Aorta (tissue), 5 donors: ENCODE results near the gene ANP32E. TPM values are rescaled to one million over a fixed set of nuclear protein-coding genes. Genes with fewer than 3 reads are reported as not detected.
"Not testable (repeated sequence)": the region's sequence is repeated elsewhere in the genome, so short reads cannot be mapped to it uniquely, and the experiment has no call there.

Experiments used
- ATAC-seq: fragments of 200-7000 bp; cut with Tn5 transposase; one replicate; pipeline ENCODE4 v1.9.1; 2022; ENCODE audit warnings: moderate library complexity; ENCODE audit not compliant: low FRiP score
- DNase-seq, 2 donors: peaks; one replicate each; pipeline ENCODE4 v3.0.0-alpha.2; 2020
- H3K27ac ChIP-seq, 2 donors: one replicate each; pipeline ENCODE4 v1.5.1; 2013; ENCODE audit warnings: low read length in 2 of 2, mild to moderate bottlenecking in 2 of 2, moderate library complexity in 2 of 2, control low read depth in 1 of 2, inconsistent platforms in 1 of 2, low read depth in 1 of 2
- H3K27me3 ChIP-seq, 2 donors: one replicate each; pipeline ENCODE4 v1.6.1; 2013; ENCODE audit warnings: control low read depth in 1 of 2, low read length in 1 of 2, mild to moderate bottlenecking in 1 of 2, moderate library complexity in 1 of 2; ENCODE audit not compliant: insufficient read depth in 2 of 2, control insufficient read depth in 1 of 2
- H3K36me3 ChIP-seq, 2 donors: one replicate each; pipeline ENCODE4 v1.6.1; 2013; ENCODE audit warnings: control low read depth in 1 of 2, low read length in 1 of 2, mild to moderate bottlenecking in 1 of 2; ENCODE audit not compliant: insufficient read depth in 2 of 2, control insufficient read depth in 1 of 2
- H3K4me1 ChIP-seq, 2 donors: one replicate each; pipeline ENCODE4 v1.6.1; 2013; ENCODE audit warnings: low read length in 2 of 2, control low read depth in 1 of 2, mild to moderate bottlenecking in 1 of 2, moderate library complexity in 1 of 2; ENCODE audit not compliant: insufficient read depth in 2 of 2, control insufficient read depth in 1 of 2
- H3K4me3 ChIP-seq, 2 donors: one replicate each; pipeline ENCODE4 v1.5.1; 2013; ENCODE audit warnings: low read length in 2 of 2, control low read depth in 1 of 2, mild to moderate bottlenecking in 1 of 2
- H3K9me3 ChIP-seq: one replicate; pipeline ENCODE4 v1.6.1; 2013; ENCODE audit warnings: mild to moderate bottlenecking, low read length; ENCODE audit not compliant: control insufficient read depth
- WGBS, 2 donors: extraction: QIAGEN DNeasy Blood & Tissue Kit; methylation state at CpG; one replicate each; pipeline ENCODE4 v1.1.7; 2013; 5-methylcytosine and 5-hydroxymethylcytosine counted together
- intact Hi-C, 2 donors: fragments of 100-400 bp; cut with DNase I; formaldehyde crosslinking; loops; one replicate each; pipeline versions ENCODE4 v1.14.2 to v1.15.0; 2022
- polyA plus RNA-seq, 2 donors: library from polyadenylated mRNA; stranded (reverse); fragments of 200-250 nt; gene quantifications; one replicate each; pipeline ENCODE4 v1.2.3, GENCODE V29; 2013
- total RNA-seq, 2 donors: library from RNA; stranded (reverse); fragmentation: NEBNext Ultra II Directional; extraction: Animal tissue kit (Norgen Biotek cat#: 25700); gene quantifications; one replicate each; pipeline ENCODE4 v1.2.1, GENCODE V29; 2021
- donor health status: healthy with polysubstance abuse.
- donor health status: Bipolar disorder and iron deficiency.
- donor health status: DM: no; HTN: no; CAD: no.
- donor health status: DM: no; HTN: no; CAD: no.
- donor health status: DM: yes; HTN: yes; CAD: no.

ANP32E gene
- total and polyA plus RNA-seq, 4 donors = 24.6 to 44.8 (median 35.0) TPM

GRCh38 chr1:150186789-150187559 lies 48.9 kb downstream of the ANP32E start:
- no peaks in the 10 kb centered on the region for H3K36me3 ChIP-seq
- H3K9me3 ChIP-seq = no peaks in the 10 kb centered on the region
- H3K27me3 ChIP-seq = no peaks in the 10 kb centered on the region
- intact Hi-C loops = no loop called here
- H3K4me1 ChIP-seq = no peaks in the 10 kb centered on the region
- peak overlapping the region; percentile 47 to 91 for H3K27ac ChIP-seq
- H3K4me3 ChIP-seq = peak overlapping the region in 1 of 2 donors; percentile 50
- ATAC-seq = peak; percentile 78
- peak in 1 of 2 donors; percentile 67 for DNase-seq
- WGBS, 2 donors = 8 to 9% methylated on average over 10 of the region's 10 CpGs

DNA sequence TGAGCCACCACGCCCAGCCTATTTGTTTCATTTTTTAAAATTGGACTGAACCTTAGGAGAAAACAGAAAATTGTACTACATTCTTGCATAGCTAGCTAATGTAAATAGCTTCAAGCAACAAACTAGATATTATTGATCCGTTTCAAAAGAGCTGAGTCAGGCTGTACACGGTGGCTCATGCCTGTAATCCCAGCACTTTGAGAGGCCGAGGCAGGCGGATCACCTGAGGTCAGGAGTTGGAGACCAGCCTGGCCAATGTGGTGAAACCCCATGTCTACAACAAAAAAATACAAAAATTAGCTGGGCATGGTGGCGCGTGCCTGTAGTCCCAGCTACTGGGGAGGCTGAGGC lies 49.5 kb downstream of the ANP32E start:
- intact Hi-C loops = not testable (repeated sequence)

GRCh38 chr1:150185481-150185880 lies 50.4 kb downstream of the ANP32E start:
- WGBS, 2 donors = 93 to 94% methylated on average over 7 of the region's 7 CpGs
- H3K4me1 ChIP-seq = no peaks in the 10 kb centered on the region

More for the DNA sequence above, 49.5 kb downstream of the ANP32E start:
- H3K4me1 ChIP-seq, H3K9me3 ChIP-seq, H3K4me3 ChIP-seq, DNase-seq, H3K36me3 ChIP-seq, ATAC-seq, H3K27me3 ChIP-seq: not testable (repeated sequence)
- peak overlapping the region in 1 of 2 donors; percentile 91 for H3K27ac ChIP-seq
- WGBS, 2 donors = 86 to 87% methylated on average over 7 of the region's 7 CpGs

DNA sequence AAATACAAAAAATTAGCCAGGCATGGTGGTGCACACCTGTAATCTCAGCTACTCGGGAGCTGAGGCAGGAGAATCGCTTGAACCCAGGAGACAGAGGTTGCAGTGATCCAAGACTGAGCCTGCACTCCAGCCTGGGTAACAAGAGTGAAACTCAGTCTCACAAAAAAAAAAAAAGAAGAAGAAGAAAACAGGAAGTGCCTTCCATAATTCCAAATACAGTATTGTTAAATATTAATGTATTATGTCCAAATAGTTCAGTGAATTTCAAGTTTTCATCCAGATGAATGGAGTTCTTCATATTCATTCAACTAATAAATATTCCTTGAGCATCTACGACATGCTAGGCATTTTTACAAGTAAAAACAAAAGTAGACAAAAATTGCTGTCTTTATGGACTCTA lies 52.9 kb downstream of the ANP32E start:
- no peaks in the 10 kb centered on the region for H3K36me3 ChIP-seq
- H3K9me3 ChIP-seq = no peaks in the 10 kb centered on the region
- intact Hi-C loops = no loop called here
- H3K4me3 ChIP-seq = no peak overlapping the region
- no peaks in the 10 kb centered on the region for H3K4me1 ChIP-seq
- no peak overlapping the region for H3K27ac ChIP-seq
- no peak for DNase-seq
- 83 to 85% methylated on average over 3 of the region's 3 CpGs for WGBS, 2 donors
- H3K27me3 ChIP-seq = no peaks in the 10 kb centered on the region
- no peak for ATAC-seq

More at GRCh38 chr1:150185481-150185880, 50.4 kb downstream of the ANP32E start:
- H3K27me3 ChIP-seq = no peaks in the 10 kb centered on the region
- no peaks in the 10 kb centered on the region for H3K36me3 ChIP-seq
- DNase-seq = no peak
- intact Hi-C loops = no loop called here
- no peak overlapping the region for H3K4me3 ChIP-seq
- no peaks in the 10 kb centered on the region for H3K9me3 ChIP-seq
- no peak overlapping the region for H3K27ac ChIP-seq
- no peak for ATAC-seq

DNA sequence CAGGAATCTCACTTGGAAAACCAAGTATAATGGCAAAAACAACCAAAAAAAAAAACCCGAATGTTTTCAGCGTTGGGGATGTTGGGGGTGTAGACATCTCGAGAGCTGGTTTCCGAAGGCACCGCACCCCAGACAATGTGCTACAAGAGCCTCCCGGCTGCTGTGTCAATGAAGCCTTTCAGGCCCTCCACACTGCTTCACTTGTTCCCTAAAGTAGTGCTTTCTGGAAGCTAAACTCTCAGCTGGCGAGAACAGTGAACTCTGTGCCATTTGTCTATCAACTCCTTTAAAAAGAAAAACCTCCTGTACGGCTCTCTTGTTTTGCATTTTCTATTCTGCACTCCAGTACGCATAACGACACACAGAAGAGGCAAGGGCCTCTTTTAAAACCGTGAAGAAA lies 53.7 kb downstream of the ANP32E start:
- no peaks in the 10 kb centered on the region for H3K9me3 ChIP-seq
- H3K4me3 ChIP-seq = no peak overlapping the region
- no peaks in the 10 kb centered on the region for H3K4me1 ChIP-seq
- intact Hi-C loops = no loop called here
- no peak for ATAC-seq
- 51 to 59% methylated on average over 11 of the region's 11 CpGs for WGBS, 2 donors
- H3K27me3 ChIP-seq = no peaks in the 10 kb centered on the region
- H3K36me3 ChIP-seq = no peaks in the 10 kb centered on the region
- no peak for DNase-seq
- H3K27ac ChIP-seq = peak overlapping the region in 1 of 2 donors; percentile 47

- Histone ChIP-seq H3K36me3 (no peaks in the 10 kb centered on the region), H3K9me3 (no peaks in the 10 kb centered on the region), H3K27me3 (no peaks in the 10 kb centered on the region), H3K27ac (no peak overlapping the region), H3K4me3 (no peak overlapping the region), H3K4me1 (no peaks in the 10 kb centered on the region)
- ATAC-seq (no peak), DNase-seq (no peak)
- intact Hi-C loops = no loop called here
- WGBS, 2 donors = 76 to 90% methylated on average over 5 of the region's 5 CpGs
These were observed 55.4 kb downstream of the ANP32E start for GRCh38 chr1:150180474-150180873.

DNA sequence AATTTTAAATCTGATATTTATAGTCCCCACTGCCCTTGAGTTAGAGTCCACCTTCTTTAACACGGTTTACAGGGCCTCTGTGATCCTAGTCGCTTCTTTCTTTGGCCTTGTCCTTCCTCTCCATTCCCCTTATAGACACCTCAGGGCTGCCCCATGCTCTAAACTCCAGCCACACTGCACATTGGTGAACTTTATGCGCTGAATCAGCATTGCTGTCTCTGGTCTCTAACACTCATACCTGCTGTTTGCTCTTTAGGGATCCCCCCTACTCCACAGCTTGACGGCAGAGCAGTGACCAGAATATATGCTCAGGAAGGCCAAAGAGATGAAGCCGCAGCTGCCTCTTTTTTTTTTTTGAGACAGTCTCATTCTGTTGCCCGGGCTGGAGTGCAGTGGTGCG lies 56.0 kb downstream of the ANP32E start:
- intact Hi-C loops = loop anchor here in 1 of 2 donors (5.0 kb wide), 1 partner anchor 283 kb away; the partner anchor contains the start of gene BOLA1
- no peak overlapping the region for H3K4me3 ChIP-seq
- DNase-seq = no peak
- H3K4me1 ChIP-seq = no peaks in the 10 kb centered on the region
- no peak for ATAC-seq
- H3K9me3 ChIP-seq = no peaks in the 10 kb centered on the region
- no peaks in the 10 kb centered on the region for H3K27me3 ChIP-seq
- no peaks in the 10 kb centered on the region for H3K36me3 ChIP-seq
- WGBS, 2 donors = 94 to 96% methylated on average over 7 of the region's 7 CpGs
- H3K27ac ChIP-seq = no peak overlapping the region

- Histone ChIP-seq H3K4me3 (no peak overlapping the region), H3K36me3 (no peaks in the 10 kb centered on the region), H3K27ac (no peak overlapping the region), H3K9me3 (no peaks in the 10 kb centered on the region), H3K4me1 (no peaks in the 10 kb centered on the region), H3K27me3 (no peaks in the 10 kb centered on the region)
- no peak for DNase-seq
- intact Hi-C loops = loop anchor here in 1 of 2 donors (5.0 kb wide), 1 partner anchor 281 kb away; the partner anchor contains the start of gene BOLA1
- ATAC-seq = no peak
These were observed 57.4 kb downstream of the ANP32E start for GRCh38 chr1:150178548-150178947.

DNA sequence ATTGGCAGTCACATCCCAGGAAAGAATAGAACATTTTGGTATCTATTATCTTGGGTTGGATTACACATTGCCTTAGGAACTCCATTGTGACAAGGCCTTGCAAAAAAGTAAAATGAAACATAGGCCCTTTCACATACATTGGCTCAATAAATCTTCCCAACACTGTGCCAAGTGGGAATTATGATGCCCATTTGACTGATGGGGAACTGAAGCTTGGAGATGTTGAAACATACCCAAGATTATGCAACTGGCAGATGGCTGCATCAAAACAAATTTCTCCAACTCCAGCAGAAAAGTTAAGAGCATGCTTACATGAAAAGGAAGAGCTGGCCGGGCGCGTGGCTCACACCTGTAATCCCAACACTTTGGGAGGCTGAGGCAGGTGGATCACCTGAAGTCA lies 59.3 kb downstream of the ANP32E start:
- intact Hi-C loops = loop anchor here in 1 of 2 donors (5.0 kb wide), 1 partner anchor 279 kb away; the partner anchor contains the start of gene BOLA1
- no peak for ATAC-seq

More for the DNA sequence above, 59.3 kb downstream of the ANP32E start:
- no peak overlapping the region for H3K27ac ChIP-seq
- H3K4me3 ChIP-seq = no peak overlapping the region
- H3K4me1 ChIP-seq = no peaks in the 10 kb centered on the region
- no peaks in the 10 kb centered on the region for H3K9me3 ChIP-seq
- 91% methylated on average over 3 of the region's 3 CpGs for WGBS, 2 donors
- no peaks in the 10 kb centered on the region for H3K36me3 ChIP-seq
- no peaks in the 10 kb centered on the region for H3K27me3 ChIP-seq
- DNase-seq = no peak
